ENCODE measurements around the gene RPS15. TPM values are rescaled to one million over a fixed set of nuclear protein-coding genes. Genes with fewer than 3 reads are reported as not detected.

Gene RPS15
- total and polyA plus RNA-seq, 4 donors = 296 to 954 (median 414) TPM

DNA sequence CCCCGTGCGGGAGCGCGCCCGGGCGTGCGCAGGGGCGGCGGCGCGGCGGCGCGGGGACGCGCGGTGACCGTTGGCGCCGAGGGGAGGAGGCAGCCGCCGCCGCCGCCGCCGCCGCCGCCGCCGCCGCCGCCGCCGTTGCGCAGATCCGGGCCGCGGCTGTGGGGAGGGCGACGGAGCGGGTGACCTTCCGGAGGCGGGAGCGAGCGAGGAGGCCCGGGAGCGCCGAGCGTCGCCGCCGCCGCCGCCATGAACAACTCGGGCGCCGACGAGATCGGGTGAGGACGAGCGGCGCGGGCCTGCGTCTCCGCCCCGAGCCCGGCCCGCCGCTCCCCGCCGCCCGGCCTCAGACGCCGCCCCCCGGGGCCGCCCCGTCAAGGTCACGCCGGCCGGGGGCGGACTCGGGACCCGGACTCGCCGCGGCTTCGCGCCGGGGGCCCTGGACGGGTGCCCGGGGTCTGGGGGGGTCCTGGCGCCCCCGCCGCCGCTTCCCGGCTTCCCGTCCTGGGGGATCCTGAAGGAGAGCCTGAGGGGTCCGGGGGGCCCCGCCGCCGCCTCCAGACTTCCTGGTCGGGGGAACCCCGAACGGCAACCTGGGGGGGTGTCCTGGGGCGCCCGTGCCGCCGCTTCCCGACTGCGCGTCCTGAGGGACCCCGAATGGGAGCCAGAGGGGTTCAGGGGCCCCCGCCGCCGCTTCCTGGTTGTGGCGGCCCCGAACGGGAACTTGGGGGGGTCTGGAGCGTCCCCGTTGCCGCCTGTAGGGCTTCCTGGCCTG lies 30.5 kb upstream of the RPS15 start, which contains the start of gene DAZAP1:
Gene DAZAP1, plus strand, starts transcription at position 59 of the 772 bp plus-strand sequence. Its CDS starts 188 bp downstream, at position 247.
- Histone ChIP-seq H3K9me3 (ENCODE audit: control insufficient read depth in 4 of 4, low read length in 3 of 4) (no peaks in the 10 kb centered on the region), H3K9ac (ENCODE audit: low read depth in 1 of 2, low read length in 2 of 2) (peak within 1 kb of the TSS; percentile 82 to 89), H3K27ac (ENCODE audit: low read depth in 1 of 2, low read length in 2 of 2) (peak within 1 kb of the TSS; percentile 83 to 92), H3K36me3 (ENCODE audit: control insufficient read depth in 4 of 4, insufficient read depth in 3 of 4, low read depth in 1 of 4, low read length in 3 of 4) (peaks cover 0 to under 1% (median 0%) of the 10 kb centered on the region in 4 donors), H3K4me1 (ENCODE audit: control insufficient read depth in 4 of 4, insufficient read depth in 4 of 4, low read length in 3 of 4) (peaks cover 26 to 48% (median 42%) of the 10 kb centered on the region in 4 donors), H3K27me3 (ENCODE audit: control insufficient read depth in 4 of 4, insufficient read depth in 4 of 4, low read length in 3 of 4) (no peaks in the 10 kb centered on the region), H3K4me3 (ENCODE audit: low read depth in 1 of 3, low read length in 3 of 3) (peak within 1 kb of the TSS; percentile 70 to 98 (median 87))
- under 1% methylated on average over 121 of the region's 121 CpGs for whole genome bisulfite sequencing
- no peak for DNase-seq (ENCODE audit: low spot score)
- no peak for TF ChIP-seq GABPA (IDR thresholded peaks at IDR 0.05 in 1 of 2, conservative IDR thresholded peaks at IDR 0.05 in 1 of 2)

DNA sequence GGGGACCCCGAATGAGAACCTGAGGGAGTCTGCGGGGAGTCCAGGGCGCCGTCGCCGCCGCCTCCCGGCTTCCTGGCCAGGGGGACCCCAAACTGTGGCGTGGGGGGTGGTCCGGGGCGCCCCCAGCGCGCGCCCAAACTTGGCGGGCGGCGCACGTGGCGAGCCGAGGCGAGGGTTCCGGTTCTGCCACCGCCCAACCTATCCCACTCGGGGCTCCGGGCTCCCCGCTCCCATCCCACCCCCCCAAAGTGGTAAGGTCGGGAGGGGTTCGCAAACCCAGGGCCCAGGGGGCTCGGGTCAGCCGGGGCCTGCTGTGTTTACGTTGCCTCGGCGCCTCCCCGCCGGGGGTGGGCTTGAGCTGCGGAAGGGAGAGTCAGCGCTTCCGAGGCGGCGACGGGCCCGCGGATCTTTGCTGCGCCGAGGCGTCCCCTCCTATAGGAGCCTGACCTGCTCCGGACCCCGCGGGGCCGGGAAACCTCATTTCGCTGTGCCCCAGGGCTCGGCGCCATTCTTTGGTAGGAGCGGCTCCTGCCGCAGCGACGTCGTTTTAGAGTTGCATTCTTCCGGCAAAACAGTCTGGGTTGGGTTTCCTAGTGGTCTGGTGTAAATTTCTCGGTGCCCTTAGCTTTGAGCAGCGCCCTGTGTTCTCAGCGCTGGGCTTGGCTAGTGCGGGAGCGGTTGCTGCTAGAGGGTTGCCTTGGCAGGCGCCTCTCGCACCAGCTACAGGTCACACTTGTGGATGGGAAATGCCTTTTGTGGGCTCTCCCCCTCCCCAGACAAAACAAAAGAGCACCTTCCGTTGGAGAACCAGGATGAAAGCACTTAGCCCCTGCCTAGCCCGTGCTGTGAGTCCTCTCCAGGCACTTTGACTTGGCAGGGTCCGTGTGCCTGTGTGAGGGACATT lies 29.6 kb upstream of the RPS15 start:
- peak; percentile 65 for DNase-seq (ENCODE audit: low spot score)
- Histone ChIP-seq H3K4me1 (ENCODE audit: control insufficient read depth in 4 of 4, insufficient read depth in 4 of 4, low read length in 3 of 4) (peaks cover 33 to 53% (median 47%) of the 10 kb centered on the region in 4 donors), H3K4me3 (ENCODE audit: low read depth in 1 of 3, low read length in 3 of 3) (peak overlapping the region; percentile 41 to 98 (median 87)), H3K9me3 (ENCODE audit: control insufficient read depth in 4 of 4, low read length in 3 of 4) (no peaks in the 10 kb centered on the region), H3K9ac (ENCODE audit: low read depth in 1 of 2, low read length in 2 of 2) (peak overlapping the region; percentile 82 to 89), H3K27me3 (ENCODE audit: control insufficient read depth in 4 of 4, insufficient read depth in 4 of 4, low read length in 3 of 4) (no peaks in the 10 kb centered on the region), H3K27ac (ENCODE audit: low read depth in 1 of 2, low read length in 2 of 2) (peak overlapping the region; percentile 83 to 92), H3K36me3 (ENCODE audit: control insufficient read depth in 4 of 4, insufficient read depth in 3 of 4, low read depth in 1 of 4, low read length in 3 of 4) (peaks cover 0 to 5% (median 0%) of the 10 kb centered on the region in 4 donors)
- TF ChIP-seq NR2F2 (IDR thresholded peaks at IDR 0.05) = no peak
- TF ChIP-seq YY1 (IDR thresholded peaks at IDR 0.05) = peak; percentile 35
- TF ChIP-seq SP1 (IDR thresholded peaks at IDR 0.05) = peak; percentile 6
- under 1% methylated on average over 69 of the region's 69 CpGs for WGBS

DNA sequence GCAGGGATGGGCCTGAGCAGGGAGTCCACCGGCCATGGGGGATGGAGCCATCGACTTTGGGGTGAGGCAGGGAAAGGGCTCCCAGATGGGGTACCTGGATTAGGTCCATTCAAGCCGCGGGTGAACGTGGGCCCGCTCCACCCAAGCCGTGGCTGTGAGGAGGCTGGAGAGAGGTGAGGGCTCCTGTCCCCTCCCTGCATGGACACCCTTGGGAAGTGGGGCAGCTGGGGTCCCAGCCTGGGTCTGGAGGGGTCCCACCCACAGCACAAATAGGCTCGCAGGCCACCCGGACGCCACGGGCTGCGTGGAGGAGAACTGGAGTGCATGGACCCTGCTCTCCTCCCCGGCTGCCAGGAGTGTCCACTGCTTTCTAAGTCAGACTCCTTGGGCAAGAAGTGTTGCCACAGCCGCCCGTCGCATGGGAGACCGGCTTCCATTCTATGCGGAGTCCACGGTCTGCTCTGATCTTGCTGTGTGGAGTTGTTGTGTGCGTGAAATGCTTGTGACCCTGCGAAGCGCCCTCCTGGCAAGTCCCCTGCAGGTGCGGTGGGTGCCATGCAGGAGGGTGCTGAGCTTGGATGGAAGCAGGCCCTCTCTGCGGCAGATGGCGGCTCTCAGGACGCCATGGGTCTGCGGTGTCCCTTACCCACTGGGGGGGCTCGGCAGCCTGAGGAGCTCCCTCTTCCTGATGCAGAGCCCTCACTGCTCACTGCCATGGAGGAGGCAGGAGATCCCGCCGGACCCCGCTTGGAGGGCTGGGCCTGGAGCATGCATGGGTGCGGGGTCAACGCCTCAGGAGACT lies 28.8 kb upstream of the RPS15 start:
- Histone ChIP-seq H3K9ac (ENCODE audit: low read depth in 1 of 2, low read length in 2 of 2) (peak overlapping the region in 1 of 2 donors; percentile 82), H3K27me3 (ENCODE audit: control insufficient read depth in 4 of 4, insufficient read depth in 4 of 4, low read length in 3 of 4) (no peaks in the 10 kb centered on the region), H3K4me3 (ENCODE audit: low read depth in 1 of 3, low read length in 3 of 3) (peak overlapping the region; percentile 41 to 98 (median 87)), H3K4me1 (ENCODE audit: control insufficient read depth in 4 of 4, insufficient read depth in 4 of 4, low read length in 3 of 4) (peaks cover 33 to 55% (median 49%) of the 10 kb centered on the region in 4 donors), H3K36me3 (ENCODE audit: control insufficient read depth in 4 of 4, insufficient read depth in 3 of 4, low read depth in 1 of 4, low read length in 3 of 4) (peaks cover 0 to 5% (median 0%) of the 10 kb centered on the region in 4 donors), H3K27ac (ENCODE audit: low read depth in 1 of 2, low read length in 2 of 2) (peak overlapping the region; percentile 83 to 92), H3K9me3 (ENCODE audit: control insufficient read depth in 4 of 4, low read length in 3 of 4) (no peaks in the 10 kb centered on the region)
- TF ChIP-seq TAF1 (conservative IDR thresholded peaks at IDR 0.05) = no peak
- TF ChIP-seq, protein P1, sequence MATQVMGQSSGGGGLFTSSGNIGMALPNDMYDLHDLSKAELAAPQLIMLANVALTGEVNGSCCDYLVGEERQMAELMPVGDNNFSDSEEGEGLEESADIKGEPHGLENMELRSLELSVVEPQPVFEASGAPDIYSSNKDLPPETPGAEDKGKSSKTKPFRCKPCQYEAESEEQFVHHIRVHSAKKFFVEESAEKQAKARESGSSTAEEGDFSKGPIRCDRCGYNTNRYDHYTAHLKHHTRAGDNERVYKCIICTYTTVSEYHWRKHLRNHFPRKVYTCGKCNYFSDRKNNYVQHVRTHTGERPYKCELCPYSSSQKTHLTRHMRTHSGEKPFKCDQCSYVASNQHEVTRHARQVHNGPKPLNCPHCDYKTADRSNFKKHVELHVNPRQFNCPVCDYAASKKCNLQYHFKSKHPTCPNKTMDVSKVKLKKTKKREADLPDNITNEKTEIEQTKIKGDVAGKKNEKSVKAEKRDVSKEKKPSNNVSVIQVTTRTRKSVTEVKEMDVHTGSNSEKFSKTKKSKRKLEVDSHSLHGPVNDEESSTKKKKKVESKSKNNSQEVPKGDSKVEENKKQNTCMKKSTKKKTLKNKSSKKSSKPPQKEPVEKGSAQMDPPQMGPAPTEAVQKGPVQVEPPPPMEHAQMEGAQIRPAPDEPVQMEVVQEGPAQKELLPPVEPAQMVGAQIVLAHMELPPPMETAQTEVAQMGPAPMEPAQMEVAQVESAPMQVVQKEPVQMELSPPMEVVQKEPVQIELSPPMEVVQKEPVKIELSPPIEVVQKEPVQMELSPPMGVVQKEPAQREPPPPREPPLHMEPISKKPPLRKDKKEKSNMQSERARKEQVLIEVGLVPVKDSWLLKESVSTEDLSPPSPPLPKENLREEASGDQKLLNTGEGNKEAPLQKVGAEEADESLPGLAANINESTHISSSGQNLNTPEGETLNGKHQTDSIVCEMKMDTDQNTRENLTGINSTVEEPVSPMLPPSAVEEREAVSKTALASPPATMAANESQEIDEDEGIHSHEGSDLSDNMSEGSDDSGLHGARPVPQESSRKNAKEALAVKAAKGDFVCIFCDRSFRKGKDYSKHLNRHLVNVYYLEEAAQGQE (IDR thresholded peaks at IDR 0.05) = no peak
- TF ChIP-seq, protein P2, sequence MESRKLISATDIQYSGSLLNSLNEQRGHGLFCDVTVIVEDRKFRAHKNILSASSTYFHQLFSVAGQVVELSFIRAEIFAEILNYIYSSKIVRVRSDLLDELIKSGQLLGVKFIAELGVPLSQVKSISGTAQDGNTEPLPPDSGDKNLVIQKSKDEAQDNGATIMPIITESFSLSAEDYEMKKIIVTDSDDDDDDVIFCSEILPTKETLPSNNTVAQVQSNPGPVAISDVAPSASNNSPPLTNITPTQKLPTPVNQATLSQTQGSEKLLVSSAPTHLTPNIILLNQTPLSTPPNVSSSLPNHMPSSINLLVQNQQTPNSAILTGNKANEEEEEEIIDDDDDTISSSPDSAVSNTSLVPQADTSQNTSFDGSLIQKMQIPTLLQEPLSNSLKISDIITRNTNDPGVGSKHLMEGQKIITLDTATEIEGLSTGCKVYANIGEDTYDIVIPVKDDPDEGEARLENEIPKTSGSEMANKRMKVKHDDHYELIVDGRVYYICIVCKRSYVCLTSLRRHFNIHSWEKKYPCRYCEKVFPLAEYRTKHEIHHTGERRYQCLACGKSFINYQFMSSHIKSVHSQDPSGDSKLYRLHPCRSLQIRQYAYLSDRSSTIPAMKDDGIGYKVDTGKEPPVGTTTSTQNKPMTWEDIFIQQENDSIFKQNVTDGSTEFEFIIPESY (IDR thresholded peaks at IDR 0.05) = no peak
- no peak for TF ChIP-seq HNF4G (IDR thresholded peaks at IDR 0.05)
- TF ChIP-seq EGR1 (IDR thresholded peaks at IDR 0.05; ENCODE audit: low read depth in 2 of 2) = no peak
- TF ChIP-seq, protein P3, sequence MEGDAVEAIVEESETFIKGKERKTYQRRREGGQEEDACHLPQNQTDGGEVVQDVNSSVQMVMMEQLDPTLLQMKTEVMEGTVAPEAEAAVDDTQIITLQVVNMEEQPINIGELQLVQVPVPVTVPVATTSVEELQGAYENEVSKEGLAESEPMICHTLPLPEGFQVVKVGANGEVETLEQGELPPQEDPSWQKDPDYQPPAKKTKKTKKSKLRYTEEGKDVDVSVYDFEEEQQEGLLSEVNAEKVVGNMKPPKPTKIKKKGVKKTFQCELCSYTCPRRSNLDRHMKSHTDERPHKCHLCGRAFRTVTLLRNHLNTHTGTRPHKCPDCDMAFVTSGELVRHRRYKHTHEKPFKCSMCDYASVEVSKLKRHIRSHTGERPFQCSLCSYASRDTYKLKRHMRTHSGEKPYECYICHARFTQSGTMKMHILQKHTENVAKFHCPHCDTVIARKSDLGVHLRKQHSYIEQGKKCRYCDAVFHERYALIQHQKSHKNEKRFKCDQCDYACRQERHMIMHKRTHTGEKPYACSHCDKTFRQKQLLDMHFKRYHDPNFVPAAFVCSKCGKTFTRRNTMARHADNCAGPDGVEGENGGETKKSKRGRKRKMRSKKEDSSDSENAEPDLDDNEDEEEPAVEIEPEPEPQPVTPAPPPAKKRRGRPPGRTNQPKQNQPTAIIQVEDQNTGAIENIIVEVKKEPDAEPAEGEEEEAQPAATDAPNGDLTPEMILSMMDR (IDR thresholded peaks at IDR 0.05; ENCODE audit: low read depth, low read length, missing input control) = no peak
- no peak for TF ChIP-seq SP1 (IDR thresholded peaks at IDR 0.05)
- TF ChIP-seq FOXA2 (IDR thresholded peaks at IDR 0.05) = no peak
- no peak for TF ChIP-seq RXRA (IDR thresholded peaks at IDR 0.05)
- no peak for TF ChIP-seq YY1 (IDR thresholded peaks at IDR 0.05)
- TF ChIP-seq, protein P4, sequence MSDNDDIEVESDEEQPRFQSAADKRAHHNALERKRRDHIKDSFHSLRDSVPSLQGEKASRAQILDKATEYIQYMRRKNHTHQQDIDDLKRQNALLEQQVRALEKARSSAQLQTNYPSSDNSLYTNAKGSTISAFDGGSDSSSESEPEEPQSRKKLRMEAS (IDR thresholded peaks at IDR 0.05) = no peak
- 72% methylated on average over 33 of the region's 33 CpGs for WGBS
- DNase-seq (ENCODE audit: low spot score) = no peak
